GM23248 (cell line): ENCODE results near the gene TNFRSF11A.

ENCODE experiments used
- EZH2 ChIP-seq: fragments of 200-600 bp; sonication (generic); IDR thresholded peaks from 2 replicates; pipeline ENCODE4 v1.6.1; 2018; ENCODE audit warnings: antibody characterized with exemption, mild to moderate bottlenecking; ENCODE audit not compliant: insufficient read depth, poor library complexity, severe bottlenecking
- EZH2phosphoT487 ChIP-seq: fragments of 200-600 bp; sonication (generic); IDR thresholded peaks from 2 replicates; pipeline ENCODE4 v1.6.1; 2018; ENCODE audit warnings: antibody characterized with exemption, moderate library complexity, mild to moderate bottlenecking, low read depth; ENCODE audit not compliant: insufficient read depth

- TF ChIP-seq EZH2 (no peak), EZH2phosphoT487 (no peak)
These were observed 40.5 kb upstream of the TNFRSF11A start for GRCh38 chr18:62284637-62285036.
